ENCODE data around the gene TMEM37.

Gene TMEM37

DNA sequence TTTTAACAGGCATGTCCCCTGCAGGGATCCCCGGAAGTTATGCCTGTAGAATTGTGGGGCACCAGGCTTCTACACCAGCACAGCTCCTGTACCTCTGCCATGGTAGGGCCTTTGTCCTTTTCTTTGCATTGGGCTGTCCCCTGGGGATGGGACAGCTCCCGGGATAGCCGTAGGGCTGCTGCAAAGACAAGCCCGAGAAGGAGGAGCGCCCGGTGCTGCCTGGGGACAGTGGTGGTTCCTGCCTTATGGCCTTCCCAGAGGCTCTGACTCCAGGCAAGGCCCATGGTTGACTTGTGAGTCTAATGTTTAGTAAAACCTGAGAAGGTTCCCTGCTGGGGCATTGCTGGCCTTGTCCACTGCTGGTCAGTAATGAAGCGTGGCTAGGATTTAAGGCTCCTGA is 30.9 kb downstream of the TMEM37 start:
- no peaks in the 10 kb centered on the region for H3K9me3 Mint-ChIP-seq
- H3K4me1 Mint-ChIP-seq: peaks cover 4% of the 10 kb centered on the region
- TF ChIP-seq, protein P1, sequence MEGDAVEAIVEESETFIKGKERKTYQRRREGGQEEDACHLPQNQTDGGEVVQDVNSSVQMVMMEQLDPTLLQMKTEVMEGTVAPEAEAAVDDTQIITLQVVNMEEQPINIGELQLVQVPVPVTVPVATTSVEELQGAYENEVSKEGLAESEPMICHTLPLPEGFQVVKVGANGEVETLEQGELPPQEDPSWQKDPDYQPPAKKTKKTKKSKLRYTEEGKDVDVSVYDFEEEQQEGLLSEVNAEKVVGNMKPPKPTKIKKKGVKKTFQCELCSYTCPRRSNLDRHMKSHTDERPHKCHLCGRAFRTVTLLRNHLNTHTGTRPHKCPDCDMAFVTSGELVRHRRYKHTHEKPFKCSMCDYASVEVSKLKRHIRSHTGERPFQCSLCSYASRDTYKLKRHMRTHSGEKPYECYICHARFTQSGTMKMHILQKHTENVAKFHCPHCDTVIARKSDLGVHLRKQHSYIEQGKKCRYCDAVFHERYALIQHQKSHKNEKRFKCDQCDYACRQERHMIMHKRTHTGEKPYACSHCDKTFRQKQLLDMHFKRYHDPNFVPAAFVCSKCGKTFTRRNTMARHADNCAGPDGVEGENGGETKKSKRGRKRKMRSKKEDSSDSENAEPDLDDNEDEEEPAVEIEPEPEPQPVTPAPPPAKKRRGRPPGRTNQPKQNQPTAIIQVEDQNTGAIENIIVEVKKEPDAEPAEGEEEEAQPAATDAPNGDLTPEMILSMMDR (IDR thresholded peaks at IDR 0.05): no peak
- H3K36me3 Mint-ChIP-seq (ENCODE audit: low read depth): no peaks in the 10 kb centered on the region
- no peak overlapping the region for H3K27ac Mint-ChIP-seq
- H3K27me3 Mint-ChIP-seq (ENCODE audit: low read depth, poor library complexity): peaks cover 10% of the 10 kb centered on the region
- H3K4me3 Mint-ChIP-seq: no peak overlapping the region
- no peak for DNase-seq

DNA sequence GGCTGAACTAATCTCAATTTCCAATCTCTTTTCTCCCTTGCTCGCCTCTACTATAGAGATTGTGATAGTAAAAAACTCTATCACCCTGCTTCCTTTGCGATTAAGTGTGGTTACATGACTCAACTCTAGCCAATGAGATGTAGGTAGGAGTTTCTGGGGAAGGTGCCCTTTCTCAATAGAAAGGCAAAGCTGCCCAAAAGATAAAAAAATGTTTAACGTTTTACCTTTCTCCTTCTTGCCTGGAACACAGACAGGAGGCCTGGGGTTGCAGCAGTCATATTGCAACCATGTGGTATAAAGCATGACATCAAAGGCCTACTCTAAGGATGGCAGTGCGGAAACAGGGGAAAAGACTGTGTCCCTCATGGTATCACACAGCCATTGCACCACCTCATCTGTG is 31.5 kb downstream of the TMEM37 start:
- no peak for DNase-seq
- H3K4me3 Mint-ChIP-seq: no peak overlapping the region
- TF ChIP-seq, protein P1 (IDR thresholded peaks at IDR 0.05): no peak
- peaks cover 10% of the 10 kb centered on the region for H3K27me3 Mint-ChIP-seq (ENCODE audit: low read depth, poor library complexity)
- no peak overlapping the region for H3K27ac Mint-ChIP-seq
- peaks cover 4% of the 10 kb centered on the region for H3K4me1 Mint-ChIP-seq
- H3K36me3 Mint-ChIP-seq (ENCODE audit: low read depth): no peaks in the 10 kb centered on the region
- no peaks in the 10 kb centered on the region for H3K9me3 Mint-ChIP-seq

DNA sequence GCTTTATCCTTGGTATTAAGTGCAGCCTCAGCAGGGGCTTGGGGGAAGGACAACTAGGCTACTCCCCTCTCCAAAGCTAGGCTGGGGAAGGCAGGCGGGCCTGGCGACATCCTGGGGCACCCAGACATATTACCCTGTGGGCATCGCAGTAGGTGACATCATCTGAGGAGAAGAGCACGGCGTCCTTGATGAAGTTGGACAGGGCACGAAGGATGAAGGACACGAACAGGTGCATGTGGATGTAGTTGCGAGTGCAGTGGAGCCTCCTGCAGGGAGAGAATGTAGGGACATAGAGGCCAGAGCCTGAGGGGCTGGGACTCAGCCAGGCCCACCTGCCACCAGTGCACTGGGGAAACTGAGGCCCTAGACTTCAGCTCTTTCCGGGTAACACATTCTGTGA is 32.3 kb downstream of the TMEM37 start:
- no peaks in the 10 kb centered on the region for H3K36me3 Mint-ChIP-seq (ENCODE audit: low read depth)
- H3K27me3 Mint-ChIP-seq (ENCODE audit: low read depth, poor library complexity): peaks cover 17% of the 10 kb centered on the region
- no peak overlapping the region for H3K4me3 Mint-ChIP-seq
- no peak overlapping the region for H3K27ac Mint-ChIP-seq
- TF ChIP-seq, protein P1 (IDR thresholded peaks at IDR 0.05): no peak
- H3K9me3 Mint-ChIP-seq: no peaks in the 10 kb centered on the region
- peaks cover 4% of the 10 kb centered on the region for H3K4me1 Mint-ChIP-seq
- no peak for DNase-seq

- DNase-seq: no peak
- Mint-ChIP-seq H3K27me3 (ENCODE audit: low read depth, poor library complexity) (peaks cover 18% of the 10 kb centered on the region), H3K27ac (no peak overlapping the region), H3K4me1 (peaks cover 4% of the 10 kb centered on the region), H3K4me3 (no peak overlapping the region), H3K9me3 (no peaks in the 10 kb centered on the region), H3K36me3 (ENCODE audit: low read depth) (no peaks in the 10 kb centered on the region)
- TF ChIP-seq, protein P1 (IDR thresholded peaks at IDR 0.05): no peak
These were observed 33.3 kb downstream of the TMEM37 start for GRCh38 chr2:119464981-119465380.

DNA sequence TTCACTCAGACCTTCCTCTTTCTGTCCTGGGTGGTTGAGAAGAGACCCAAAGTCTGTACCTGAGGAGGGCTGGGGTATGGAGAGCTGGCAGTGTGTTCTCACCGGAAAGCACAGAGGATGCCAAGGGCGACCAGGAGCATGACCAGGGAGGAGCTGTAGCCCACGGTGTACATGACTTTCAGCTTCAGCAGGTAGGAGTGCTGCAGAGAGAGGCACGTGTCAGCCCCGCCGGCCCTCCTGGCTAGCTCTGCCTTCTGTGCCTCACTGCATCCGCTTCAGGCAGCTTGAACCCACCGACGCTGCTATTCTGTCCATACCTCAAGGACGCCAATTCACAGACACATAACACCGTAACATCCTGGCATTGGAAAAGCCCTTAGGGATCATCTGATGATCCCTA is 34.0 kb downstream of the TMEM37 start:
- Mint-ChIP-seq H3K36me3 (ENCODE audit: low read depth) (no peaks in the 10 kb centered on the region), H3K4me1 (peaks cover 4% of the 10 kb centered on the region), H3K9me3 (no peaks in the 10 kb centered on the region), H3K27me3 (ENCODE audit: low read depth, poor library complexity) (peaks cover 18% of the 10 kb centered on the region), H3K4me3 (no peak overlapping the region), H3K27ac (no peak overlapping the region)
- DNase-seq: no peak
- TF ChIP-seq, protein P1 (IDR thresholded peaks at IDR 0.05): no peak

DNA sequence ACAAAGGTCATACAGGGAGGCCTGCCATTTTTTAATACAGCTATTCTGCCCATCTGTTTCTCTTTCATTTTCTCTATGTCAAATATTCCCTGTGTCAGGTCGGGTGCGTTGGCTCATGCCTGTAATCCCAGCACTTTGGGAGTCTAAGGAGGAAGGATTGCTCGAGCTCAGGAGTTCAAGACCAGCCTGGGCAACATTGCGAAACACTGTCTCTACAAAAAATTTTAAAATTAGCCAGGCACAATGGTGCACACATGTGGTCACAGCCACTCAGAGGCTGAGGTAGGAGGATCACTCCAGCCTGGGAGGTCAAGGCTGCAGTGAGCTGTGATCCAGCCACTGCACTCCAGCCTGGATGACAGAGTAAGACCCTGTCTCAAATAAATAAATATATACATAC is 34.7 kb downstream of the TMEM37 start:
- no peaks in the 10 kb centered on the region for H3K36me3 Mint-ChIP-seq (ENCODE audit: low read depth)

More for the DNA sequence above, 34.7 kb downstream of the TMEM37 start:
- H3K4me3 Mint-ChIP-seq: no peak overlapping the region
- peaks cover 20% of the 10 kb centered on the region for H3K27me3 Mint-ChIP-seq (ENCODE audit: low read depth, poor library complexity)
- no peak overlapping the region for H3K27ac Mint-ChIP-seq
- peaks cover 4% of the 10 kb centered on the region for H3K4me1 Mint-ChIP-seq
- TF ChIP-seq, protein P1 (IDR thresholded peaks at IDR 0.05): no peak
- no peaks in the 10 kb centered on the region for H3K9me3 Mint-ChIP-seq
- DNase-seq: no peak
